ENCODE data around the gene UNC50.

- TF ChIP-seq CTCF (IDR thresholded peaks at IDR 0.05; ENCODE audit: insufficient read depth, low read length, poor library complexity, severe bottlenecking) (no peak), EZH2phosphoT487 (conservative IDR thresholded peaks at IDR 0.05; ENCODE audit: low read length) (no peak)
These were observed 49.4 kb upstream of the UNC50 start for GRCh38 chr2:98558852-98559530.

All from SU-DHL-6 (cell line).